ENCODE data around the gene CLIC5.

DNA sequence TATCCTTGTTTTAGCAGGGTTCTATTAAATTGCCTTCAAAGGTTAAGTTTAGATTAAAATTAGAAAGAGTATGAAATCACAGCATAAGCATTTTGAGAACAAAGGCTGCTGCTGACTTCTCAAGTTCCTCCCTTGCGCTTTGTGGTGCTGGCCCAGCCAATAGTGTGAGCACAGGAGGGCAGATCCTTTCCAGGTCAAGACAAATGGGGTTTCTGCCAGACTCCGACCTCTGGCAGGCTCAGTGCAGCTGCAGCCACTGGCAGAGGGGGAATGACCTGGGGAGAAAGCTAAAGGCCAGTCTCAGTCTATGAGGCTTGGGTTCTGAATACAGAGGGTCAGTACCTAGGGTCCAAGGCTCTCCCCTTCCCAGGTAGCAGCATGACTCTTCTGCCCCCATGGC, 27.0 kb downstream of the CLIC5 start:
- no peak for TF ChIP-seq CTCF (conservative IDR thresholded peaks at IDR 0.05; ENCODE audit: low read length)
- no peak for TF ChIP-seq EZH2phosphoT487 (IDR thresholded peaks at IDR 0.05; ENCODE audit: borderline replicate concordance)
